Stimulated activated CD8-positive, alpha-beta memory T cell treated with anti-CD3 and anti-CD28 coated beads, Interleukin-12 subunit alpha, Interleukin-12 subunit beta, amount 100 ng/mL, for 1 hour (primary cell): ENCODE measurements around the gene HACD1.

Source experiments
- DNase-seq: peaks from one replicate; pipeline ENCODE4 v3.0.0-alpha.2; 2020; ENCODE audit warnings: low read depth

The HACD1 gene, protein sequence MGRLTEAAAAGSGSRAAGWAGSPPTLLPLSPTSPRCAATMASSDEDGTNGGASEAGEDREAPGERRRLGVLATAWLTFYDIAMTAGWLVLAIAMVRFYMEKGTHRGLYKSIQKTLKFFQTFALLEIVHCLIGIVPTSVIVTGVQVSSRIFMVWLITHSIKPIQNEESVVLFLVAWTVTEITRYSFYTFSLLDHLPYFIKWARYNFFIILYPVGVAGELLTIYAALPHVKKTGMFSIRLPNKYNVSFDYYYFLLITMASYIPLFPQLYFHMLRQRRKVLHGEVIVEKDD

DNA sequence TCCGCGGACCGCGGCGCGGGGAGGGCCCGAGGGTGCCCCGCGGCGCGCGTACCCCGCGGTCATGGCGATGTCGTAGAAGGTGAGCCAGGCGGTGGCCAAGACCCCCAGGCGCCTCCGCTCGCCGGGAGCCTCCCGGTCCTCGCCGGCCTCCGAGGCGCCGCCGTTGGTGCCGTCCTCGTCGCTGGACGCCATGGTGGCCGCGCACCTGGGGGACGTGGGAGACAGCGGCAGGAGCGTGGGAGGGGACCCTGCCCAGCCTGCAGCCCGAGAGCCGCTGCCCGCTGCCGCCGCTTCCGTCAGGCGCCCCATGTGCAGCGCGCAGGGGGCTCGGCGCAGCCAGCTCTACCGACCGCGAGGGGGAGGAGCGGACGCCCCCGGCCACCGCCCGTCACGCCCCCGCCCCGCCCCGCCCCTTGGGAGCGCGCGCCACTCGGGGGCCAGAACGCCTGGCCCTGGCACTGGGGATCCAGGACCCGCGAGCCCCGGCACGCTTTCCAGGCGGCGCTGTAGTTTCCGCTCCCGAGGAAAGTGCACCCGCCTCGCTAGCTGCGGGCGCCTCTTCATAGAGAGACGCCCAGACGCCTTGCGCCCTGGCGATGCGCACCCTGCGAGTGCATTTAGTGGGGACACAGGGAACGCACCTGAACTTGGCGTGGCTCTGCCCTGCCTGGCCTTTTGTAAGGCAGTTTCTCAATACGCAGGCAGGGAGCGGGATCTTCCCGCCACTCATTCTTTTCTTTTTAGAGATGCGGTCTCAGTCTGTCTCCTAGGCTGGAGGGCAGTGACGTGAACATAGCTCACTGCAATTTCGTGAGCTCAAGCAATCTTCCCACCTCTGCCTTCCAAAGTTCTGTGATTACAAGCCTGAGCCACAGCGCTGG is at the start of gene HACD1:
Gene HACD1, minus strand, starts transcription at position 344 of the 881 bp plus-strand sequence. Its CDS starts 35 bp downstream, at position 309.
- DNase-seq: peak; percentile 6

DNA sequence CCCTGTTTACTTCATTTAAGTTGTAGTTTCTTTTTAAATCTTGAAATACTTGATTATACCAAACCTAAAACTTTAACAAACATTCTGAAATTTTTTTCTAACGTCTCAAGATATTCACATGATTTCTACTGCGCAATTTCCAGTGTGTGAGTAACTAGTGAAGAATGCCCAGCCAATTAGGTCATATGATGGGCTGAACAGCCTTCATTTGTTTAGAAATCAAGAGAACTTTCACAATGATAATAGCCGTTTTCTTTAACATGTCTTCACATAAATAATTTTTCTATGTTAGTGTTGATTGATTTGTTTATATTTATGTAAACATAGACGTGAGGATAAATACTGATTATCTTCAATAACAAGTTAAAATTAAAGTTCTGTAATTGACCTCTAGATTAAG is 48.6 kb upstream of the HACD1 start:
- DNase-seq: no peak

DNA sequence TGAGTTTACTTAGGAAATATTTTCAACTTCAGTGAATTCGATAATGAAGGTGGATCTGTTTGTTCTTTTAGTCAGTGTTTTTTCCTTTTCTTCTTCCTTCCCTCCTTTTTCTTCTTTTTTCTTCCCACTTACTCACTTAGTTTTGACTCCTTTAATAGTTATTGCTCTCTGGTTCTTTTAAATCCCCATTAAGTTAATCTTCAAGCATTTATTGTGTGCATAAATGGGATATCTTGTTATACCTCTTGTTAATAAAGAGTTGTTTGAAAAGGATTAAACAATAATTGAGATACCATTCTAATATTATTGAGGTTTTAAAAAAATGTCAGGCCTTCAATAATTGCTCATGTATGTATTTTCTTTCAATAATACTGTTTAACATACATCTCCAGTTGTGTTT is 46.3 kb upstream of the HACD1 start:
- DNase-seq: no peak

GRCh38 chr10:17662193-17663138 is 45.3 kb upstream of the HACD1 start:
- no peak for DNase-seq

GRCh38 chr10:17661510-17661909 is 44.3 kb upstream of the HACD1 start:
- DNase-seq: no peak

DNA sequence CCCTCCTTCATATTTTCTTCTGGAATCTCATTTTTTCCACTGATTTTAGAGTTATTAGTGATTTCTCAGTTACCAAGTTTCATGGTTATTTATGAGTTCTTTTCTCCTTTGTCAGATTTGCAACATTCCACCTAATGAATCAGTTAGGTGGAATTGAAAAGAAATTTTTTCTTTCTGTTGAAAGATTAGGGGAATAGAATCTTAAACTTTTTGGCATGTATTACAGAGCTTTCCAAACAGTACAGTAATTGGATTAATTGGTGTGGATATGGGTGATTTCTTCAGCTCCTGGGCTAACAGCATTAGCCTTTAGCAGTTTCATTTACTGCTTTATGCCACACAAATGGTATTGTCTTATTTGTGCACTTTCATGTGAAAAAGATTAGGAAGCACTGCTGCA is 43.7 kb upstream of the HACD1 start:
- DNase-seq: no peak

- DNase-seq: no peak
Observed at GRCh38 chr10:17659365-17659764, 42.2 kb upstream of the HACD1 start.

DNA sequence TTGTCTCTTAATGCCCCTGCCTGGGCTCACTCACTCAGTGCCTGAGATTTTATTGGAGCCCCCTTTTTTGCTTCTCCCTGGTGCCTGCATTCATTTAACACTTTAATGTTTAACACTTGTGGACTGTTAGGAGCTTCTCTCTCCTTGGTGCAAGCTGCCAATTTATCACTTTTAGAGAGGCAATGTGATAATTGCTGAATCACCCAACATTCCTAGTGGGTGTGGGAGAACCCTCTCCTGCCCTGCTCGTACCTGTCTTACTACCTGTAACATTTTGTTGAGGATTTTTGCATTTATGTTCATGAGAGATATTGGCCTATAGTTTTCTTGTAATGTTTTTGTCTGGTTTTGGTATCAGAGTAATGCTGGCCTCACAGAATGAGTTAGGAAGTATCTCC is 39.9 kb upstream of the HACD1 start:
- no peak for DNase-seq

- no peak for DNase-seq
Observed at GRCh38 chr10:17655567-17656146, 38.5 kb upstream of the HACD1 start.

- DNase-seq: no peak
Observed at GRCh38 chr10:17655009-17655408, 37.8 kb upstream of the HACD1 start.

GRCh38 chr10:17652585-17652984 is 35.4 kb upstream of the HACD1 start:
- DNase-seq: no peak

GRCh38 chr10:17651896-17652295 is 34.7 kb upstream of the HACD1 start:
- DNase-seq: no peak

DNA sequence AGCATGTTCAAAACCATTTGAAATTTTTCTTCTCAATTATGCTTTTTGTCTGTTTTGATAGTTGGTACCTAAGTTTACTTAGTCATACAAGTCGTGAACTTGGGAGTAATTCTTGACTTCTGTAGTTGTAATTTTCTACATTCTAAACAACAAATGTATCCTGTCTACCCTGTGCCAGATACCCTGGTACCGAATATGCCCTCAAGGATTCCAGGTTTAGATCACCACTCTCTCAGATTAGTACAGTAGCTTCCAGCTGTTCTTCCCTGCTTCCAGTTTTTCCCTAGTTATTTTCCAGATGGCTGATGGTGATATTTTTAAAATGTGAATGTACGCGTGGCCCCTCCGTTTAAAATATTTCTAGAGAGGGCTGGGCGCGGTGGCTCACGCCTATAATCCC is 33.2 kb upstream of the HACD1 start:
- no peak for DNase-seq

- DNase-seq: no peak
Observed at GRCh38 chr10:17649836-17650235, 32.7 kb upstream of the HACD1 start.

DNA sequence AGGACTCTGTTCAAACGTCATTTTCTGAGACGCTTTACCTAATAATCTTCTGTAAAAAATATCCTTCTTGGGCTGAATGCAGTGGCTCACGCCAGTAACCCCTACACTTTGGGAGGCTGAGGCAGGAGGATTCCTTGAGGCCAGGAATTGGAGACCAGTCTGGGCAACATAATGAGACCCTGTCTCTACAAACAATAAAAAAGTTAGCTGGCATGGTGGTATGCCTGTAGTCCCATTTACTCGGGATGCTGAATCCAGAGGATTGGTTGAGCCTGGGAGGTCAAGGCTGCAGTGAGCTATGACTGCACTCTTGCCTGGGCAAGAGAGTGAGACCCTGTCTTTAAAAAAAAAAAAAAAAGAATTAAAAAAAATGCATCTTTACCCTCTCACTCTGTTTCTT is 31.9 kb upstream of the HACD1 start:
- DNase-seq: no peak

- peak; percentile 40 for DNase-seq
Observed at GRCh38 chr10:17648243-17649035, 31.3 kb upstream of the HACD1 start.

DNA sequence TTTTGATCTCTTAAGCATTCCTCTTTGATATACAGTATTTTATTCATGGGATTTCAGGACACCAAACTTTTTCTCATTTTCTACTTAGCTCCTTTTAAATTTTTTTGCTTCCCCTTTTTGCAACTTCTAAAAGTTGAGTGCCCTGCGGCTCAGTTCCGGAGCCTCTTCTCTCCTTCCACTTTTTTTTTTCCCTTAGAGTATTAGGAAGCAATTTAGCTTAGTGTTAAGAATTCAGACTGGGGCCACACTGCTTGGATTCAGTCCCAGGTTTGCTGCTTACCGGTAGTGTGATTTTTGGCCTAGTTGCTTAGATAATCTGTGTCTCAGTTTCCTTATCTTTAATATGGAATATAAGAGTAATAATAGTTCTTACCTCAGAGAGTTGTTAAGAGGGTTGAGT is 30.2 kb upstream of the HACD1 start:
- no peak for DNase-seq

DNA sequence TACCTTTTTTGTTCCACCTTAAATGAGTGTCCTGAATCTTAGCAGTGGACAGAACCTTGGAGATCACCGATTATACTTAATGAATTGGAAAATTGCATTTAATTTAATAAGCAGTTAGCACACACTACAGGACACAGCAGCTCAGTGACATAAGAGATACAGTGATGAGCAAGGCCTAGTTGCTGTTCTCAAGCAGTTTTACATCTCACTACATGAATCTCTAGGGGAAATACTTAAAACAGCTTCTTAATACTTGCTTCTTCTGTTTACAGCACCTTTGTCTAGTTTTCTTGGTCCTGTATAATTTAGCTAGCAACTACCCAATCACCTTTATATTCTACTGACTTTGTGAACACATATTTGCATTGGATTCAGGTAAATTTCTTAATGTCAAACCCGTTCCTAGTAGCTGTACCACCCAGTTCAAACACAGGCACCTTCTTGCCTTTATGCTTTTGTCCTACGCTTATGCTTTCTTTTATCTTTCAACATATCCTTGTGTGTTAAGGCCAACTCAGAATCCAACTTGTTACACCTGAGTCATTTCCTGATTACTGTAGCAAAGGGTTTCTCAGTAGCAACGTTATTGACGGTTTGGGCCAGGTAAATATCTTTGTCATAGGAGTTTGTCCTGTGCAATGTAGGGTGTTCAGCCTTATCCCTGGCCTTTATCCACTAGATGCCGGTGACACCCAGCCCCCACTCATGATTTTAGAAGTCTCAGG is 28.6 kb upstream of the HACD1 start:
- no peak for DNase-seq

GRCh38 chr10:17644485-17644943 is 27.3 kb upstream of the HACD1 start:
- no peak for DNase-seq

DNA sequence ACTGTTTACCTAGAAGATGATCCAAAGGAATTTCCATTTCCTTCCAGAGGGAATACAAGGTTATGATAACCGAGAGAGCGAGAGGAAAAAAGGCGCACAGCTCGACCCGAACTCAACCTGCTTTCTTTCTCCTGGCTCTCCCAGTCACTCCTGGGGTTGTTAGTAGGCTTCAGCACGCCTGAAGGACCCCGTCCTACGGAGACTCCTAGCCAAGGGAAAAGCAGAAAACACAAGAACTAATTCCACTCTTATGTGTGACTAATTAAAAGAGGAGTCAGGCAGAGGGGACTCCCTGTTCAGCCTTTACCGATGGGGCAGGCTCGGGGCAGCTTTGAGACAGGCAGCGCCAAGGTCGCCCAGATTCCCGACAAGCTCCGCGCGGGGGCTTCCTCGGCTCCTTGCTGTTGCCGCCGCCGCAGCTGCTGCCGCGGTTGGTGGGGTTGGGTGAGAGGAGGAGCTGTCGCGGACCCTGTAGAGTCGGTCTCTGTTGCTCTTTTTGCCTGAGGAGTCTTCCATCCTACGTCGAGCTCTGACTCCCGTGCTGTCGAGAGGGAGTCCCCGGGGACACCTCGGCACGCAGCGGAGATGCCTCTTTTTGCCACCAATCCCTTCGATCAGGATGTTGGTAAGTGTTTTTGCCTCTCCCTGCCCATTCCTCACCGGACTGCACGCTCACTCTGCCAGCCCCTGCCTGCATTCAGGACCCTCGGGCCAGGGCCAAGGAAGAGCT is 26.7 kb upstream of the HACD1 start, which contains the start of gene STAM:
Gene STAM, plus strand, starts transcription at position 397 of the 730 bp plus-strand sequence. Its CDS starts 189 bp downstream, at position 586.
- DNase-seq: peak; percentile 84
